Hematopoietic multipotent progenitor cell treated with erythropoietin and hydrocortisone succinate and interleukin-3 and kit ligand, for 4 days (in vitro differentiated cells): ENCODE data around the gene VPS4B.

Source experiments
- DNase-seq: peaks from one replicate; pipeline ENCODE4 v3.0.0-alpha.2; 2015

The VPS4B gene

GRCh38 chr18:63427558-63427957 lies 5.3 kb upstream of the VPS4B start:
- peak; percentile 77 for DNase-seq

- no peak for DNase-seq
These were observed 608 bp upstream of the VPS4B start for GRCh38 chr18:63422864-63423304.

GRCh38 chr18:63421514-63421913 lies 762 bp downstream of the VPS4B start:
- peak; percentile 30 for DNase-seq

GRCh38 chr18:63412953-63413352 lies 9.3 kb downstream of the VPS4B start:
- DNase-seq, result no peak

GRCh38 chr18:63410792-63411191 lies 11.5 kb downstream of the VPS4B start:
- DNase-seq, result no peak

GRCh38 chr18:63409301-63409700 lies 13.0 kb downstream of the VPS4B start:
- DNase-seq, result peak; percentile 8

GRCh38 chr18:63407734-63408133 lies 14.5 kb downstream of the VPS4B start:
- DNase-seq, result no peak

GRCh38 chr18:63405986-63406385 lies 16.3 kb downstream of the VPS4B start:
- DNase-seq, result no peak

GRCh38 chr18:63402246-63403162 lies 19.8 kb downstream of the VPS4B start:
- no peak for DNase-seq

- DNase-seq, result no peak
These were observed 23.0 kb downstream of the VPS4B start for GRCh38 chr18:63399300-63399699.

- DNase-seq, result no peak
These were observed 24.9 kb downstream of the VPS4B start for GRCh38 chr18:63397349-63397748.

GRCh38 chr18:63395503-63395902 lies 26.8 kb downstream of the VPS4B start:
- peak; percentile 13 for DNase-seq

- DNase-seq, result no peak
These were observed 27.3 kb downstream of the VPS4B start for GRCh38 chr18:63394954-63395353.

GRCh38 chr18:63387861-63388260 lies 34.4 kb downstream of the VPS4B start:
- no peak for DNase-seq

GRCh38 chr18:63382843-63383242 lies 39.4 kb downstream of the VPS4B start:
- DNase-seq, result no peak

GRCh38 chr18:63379639-63379962 lies 42.7 kb downstream of the VPS4B start:
- no peak for DNase-seq

GRCh38 chr18:63378919-63379638 lies 43.2 kb downstream of the VPS4B start:
- no peak for DNase-seq

GRCh38 chr18:63377275-63377980 lies 44.8 kb downstream of the VPS4B start:
- DNase-seq, result no peak

- peak; percentile 65 for DNase-seq
These were observed 45.7 kb downstream of the VPS4B start for GRCh38 chr18:63376538-63376937.

GRCh38 chr18:63374540-63374939 lies 47.7 kb downstream of the VPS4B start:
- DNase-seq, result no peak

- no peak for DNase-seq
These were observed 49.1 kb downstream of the VPS4B start for GRCh38 chr18:63373161-63373560.

- no peak for DNase-seq
These were observed 53.7 kb downstream of the VPS4B start for GRCh38 chr18:63368611-63369010.
